ENCODE results near the gene ZSCAN5B.

ZSCAN5B gene

DNA sequence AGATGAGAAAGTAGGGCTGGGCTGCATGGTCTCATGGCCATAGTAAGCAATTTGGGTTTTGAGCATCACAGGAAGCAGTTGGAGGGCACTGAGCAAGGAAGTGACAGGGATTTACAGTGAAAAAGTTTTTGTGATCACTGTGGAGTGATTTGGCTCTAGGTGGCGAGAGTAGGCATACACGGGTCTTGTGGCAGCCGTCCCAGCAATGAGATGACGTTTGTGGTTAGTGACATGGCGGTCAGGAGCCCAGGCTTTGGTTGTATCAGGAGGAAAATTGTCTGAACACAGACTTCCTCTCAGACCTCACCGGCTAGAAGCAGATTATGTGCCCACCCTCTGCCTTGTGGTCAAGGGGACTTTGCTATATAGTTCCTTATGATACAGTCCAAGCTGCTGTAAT lies 53.2 kb downstream of the ZSCAN5B start:
- peak; percentile 64 for DNase-seq

GRCh38 chr19:56142897-56143434 lies 54.6 kb downstream of the ZSCAN5B start:
- DNase-seq: no peak

GRCh38 chr19:56142087-56142787 lies 55.3 kb downstream of the ZSCAN5B start:
- DNase-seq: no peak

- peak; percentile 27 for DNase-seq
Observed at GRCh38 chr19:56141417-56141993, 56.1 kb downstream of the ZSCAN5B start.

DNA sequence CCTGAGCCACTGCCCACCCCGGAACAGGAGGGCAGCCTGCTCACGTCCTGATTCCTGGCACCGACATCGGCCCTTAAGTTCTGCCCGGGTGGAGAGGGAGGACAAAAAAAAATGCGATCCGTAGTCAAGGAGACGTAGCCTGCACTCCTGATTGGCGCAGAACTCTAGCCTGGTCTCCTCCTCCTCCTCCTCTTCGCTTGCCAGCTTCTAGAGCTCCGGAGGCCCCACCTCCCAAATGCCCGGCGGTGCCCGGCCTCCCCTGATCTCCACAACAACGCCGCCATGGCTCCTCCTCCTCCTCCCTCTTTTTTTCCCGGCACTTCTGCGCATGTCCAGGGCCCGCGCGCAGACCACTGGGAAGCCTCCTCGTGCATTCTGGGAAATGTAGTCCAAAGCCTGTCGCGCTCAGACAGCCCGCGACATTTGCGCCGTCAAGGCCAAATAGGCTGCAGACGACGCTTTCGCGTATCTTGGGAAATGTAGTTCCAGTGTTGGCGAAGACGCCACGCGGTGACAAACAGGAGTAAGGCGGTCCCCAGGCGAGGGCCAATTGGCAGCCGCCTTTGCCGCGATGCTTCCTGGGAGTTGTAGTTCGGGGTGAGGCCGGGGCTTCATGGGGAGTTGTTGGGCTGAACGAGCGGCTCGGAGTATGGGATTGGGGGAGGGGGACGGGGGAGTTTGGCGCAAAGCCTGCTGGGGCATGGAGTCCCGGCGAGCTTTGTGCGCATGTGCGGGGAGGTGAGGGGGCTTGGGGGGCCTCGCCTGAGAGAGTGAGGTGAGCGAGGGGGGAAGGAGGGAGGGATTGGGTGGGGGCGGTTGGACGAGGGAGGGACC lies 56.8 kb downstream of the ZSCAN5B start, which contains the start of gene ZNF444:
TSS of gene ZNF444 (plus strand) at position 705 of the 834 bp plus-strand sequence. CDS start 5,625 bp downstream, outside the sequence.
- DNase-seq: peak; percentile 99

DNA sequence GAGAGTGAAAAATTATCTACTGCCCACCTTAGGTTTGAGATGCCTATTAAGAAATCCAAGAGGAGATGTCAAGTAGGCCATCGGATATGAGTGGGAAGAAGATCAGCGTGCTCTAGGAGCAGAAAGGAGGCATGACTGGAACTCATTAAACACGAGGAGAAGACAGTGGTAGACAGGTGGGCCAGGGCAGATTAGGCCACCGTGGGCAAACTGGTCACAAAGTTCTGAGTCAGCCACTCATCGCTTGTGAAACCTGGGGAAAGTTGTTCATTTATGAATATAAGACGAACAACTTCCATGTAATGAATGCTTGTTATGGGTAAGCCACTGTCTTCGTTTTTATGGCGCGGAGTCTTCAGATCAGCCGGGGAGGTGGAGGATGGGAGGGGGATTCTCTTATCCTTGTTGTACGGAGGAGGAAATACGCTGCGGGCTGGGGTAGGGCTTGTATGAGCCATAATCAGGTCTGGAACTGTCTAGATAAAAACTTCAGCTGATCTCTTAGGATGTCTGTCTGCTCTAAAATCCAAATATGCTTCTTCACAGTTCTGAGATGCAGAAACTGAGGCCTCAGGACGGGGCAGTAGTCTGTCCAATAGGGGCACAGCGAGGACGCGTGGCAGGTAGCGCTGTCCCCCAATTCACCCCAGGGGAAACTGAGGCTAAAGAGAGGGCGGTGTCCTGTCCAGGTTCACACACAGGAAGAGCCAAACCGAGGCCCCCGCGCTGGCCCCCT lies 57.6 kb downstream of the ZSCAN5B start:
- peak; percentile 61 for DNase-seq
